GM19328 (cell line): ENCODE results near the gene VPS25.
"Not testable (repeated sequence)": the region's sequence is repeated elsewhere in the genome, so short reads cannot be mapped to it uniquely, and the experiment has no call there.

Experiments used
- ATAC-seq: cut with Tn5 transposase; IDR thresholded peaks from one replicate; pipeline ENCODE4 v1.9.1; 2021; ENCODE audit warnings: mild to moderate bottlenecking, moderate library complexity; ENCODE audit not compliant: unreplicated experiment

Gene VPS25

DNA sequence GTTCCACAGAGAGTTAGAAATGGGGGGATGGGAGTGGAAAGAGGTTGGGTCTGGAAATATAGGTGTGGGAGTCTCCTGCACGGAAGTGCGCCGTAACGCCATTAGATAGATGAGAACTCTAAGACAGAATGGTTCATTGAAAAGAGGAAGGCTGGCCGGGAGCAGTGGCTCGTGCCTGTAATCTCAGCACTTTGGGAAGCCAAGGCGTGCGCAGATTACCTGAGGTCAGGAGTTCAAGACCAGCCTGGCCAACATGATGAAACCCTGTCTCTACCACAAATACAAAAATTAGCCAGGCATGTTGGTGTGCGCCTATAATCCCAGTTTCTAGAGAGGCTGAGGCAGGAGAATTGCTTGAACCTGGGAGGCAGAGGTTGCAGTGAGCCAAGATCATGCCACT, 5.2 kb upstream of the VPS25 start:
- ATAC-seq: not testable (repeated sequence)

DNA sequence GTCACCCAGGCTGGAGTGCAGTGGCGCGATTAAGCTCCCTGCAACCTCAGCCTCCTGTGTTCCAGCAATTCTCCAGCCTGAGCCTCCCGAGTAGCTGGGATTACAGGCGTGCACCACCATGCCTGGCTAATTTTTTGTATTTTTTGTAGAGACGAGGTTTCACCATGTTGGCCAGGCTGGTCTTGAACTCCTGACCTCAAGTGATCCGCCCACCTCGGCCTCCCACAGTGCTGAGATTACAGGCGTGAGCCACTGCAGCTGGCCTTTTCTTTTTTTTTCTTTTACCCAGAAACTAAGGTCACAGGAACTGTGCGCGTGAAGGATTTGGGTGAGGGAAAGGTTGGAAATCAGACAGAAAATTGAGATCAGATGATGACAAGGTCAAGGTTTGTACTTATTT, 3.3 kb upstream of the VPS25 start:
- not testable (repeated sequence) for ATAC-seq

DNA sequence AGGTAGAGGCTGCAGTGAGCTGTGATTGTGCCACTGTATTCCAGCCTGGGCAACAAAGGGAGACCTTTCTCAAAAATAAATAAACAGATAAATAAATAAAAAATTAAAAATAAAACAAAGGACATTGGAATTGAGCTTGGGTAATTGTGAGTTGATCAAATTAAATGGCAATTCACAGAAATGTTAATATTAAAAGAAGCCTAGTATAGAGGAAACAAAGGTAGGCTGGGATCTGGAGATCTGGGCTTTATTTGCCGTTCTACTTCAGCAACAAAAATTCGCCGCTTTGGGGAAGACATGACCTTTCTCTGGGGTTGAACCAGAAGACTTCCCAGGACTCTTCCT, 332 bp upstream of the VPS25 start:
- ATAC-seq: no peak

- no peak for ATAC-seq
Observed at GRCh38 chr17:42774066-42774745, 957 bp downstream of the VPS25 start.

DNA sequence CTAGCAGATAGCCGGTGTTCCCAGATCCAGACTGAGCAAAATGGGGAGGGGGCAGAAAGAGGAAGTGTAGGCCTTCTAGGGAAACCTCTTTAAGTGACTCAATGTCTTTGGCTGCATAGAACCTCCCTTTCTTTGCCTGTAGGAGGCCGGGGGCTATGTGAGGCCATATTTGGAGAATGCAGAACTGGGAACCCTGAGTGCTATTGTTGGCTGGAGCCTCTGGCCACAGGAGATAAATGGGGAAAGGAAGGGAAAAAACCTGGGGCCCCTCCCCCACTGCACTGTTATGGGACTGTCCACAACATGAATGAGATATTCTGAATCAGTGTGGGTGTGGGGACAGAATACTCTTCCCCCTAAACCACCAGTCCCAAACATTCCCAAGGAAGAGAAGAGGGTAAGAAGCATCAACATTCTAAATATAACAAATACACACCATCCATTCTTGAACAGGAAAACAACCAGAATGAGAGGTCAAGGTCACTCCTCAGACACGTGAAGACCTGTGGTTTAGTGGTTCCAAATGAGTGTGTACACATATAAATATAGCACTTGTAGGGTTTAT, 2.4 kb downstream of the VPS25 start:
- no peak for ATAC-seq

- no peak for ATAC-seq
Observed at GRCh38 chr17:42778570-42778969, 5.3 kb downstream of the VPS25 start.

DNA sequence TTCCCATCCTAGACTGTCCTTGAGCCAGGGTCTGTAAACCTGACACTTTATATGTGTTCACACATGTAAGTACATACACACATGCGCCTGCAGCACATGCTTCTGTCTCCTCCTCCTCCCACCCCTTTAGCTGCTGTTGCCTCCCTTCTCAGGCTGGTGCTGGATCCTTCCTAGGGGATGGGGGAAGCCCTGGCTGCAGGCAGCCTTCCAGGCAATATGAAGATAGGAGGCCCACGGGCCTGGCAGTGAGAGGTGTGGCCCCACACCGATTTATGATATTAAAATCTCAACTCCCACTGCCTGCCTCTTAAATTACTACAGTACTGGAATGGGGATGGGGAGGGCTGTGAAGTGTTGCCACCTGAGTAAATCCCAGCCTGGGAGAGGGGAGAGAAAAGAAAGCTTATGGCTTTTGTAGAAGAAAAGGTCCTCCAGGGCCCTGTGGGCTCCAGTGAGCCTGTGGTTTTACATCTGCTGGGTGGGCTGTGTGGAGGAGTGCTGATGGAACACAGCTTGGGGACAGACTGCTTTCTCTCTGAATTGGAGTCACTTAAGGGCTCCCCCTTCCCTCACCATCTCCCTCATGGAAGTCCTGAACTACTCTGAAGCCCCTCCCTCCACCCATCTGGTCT, 6.2 kb downstream of the VPS25 start:
- ATAC-seq: no peak

DNA sequence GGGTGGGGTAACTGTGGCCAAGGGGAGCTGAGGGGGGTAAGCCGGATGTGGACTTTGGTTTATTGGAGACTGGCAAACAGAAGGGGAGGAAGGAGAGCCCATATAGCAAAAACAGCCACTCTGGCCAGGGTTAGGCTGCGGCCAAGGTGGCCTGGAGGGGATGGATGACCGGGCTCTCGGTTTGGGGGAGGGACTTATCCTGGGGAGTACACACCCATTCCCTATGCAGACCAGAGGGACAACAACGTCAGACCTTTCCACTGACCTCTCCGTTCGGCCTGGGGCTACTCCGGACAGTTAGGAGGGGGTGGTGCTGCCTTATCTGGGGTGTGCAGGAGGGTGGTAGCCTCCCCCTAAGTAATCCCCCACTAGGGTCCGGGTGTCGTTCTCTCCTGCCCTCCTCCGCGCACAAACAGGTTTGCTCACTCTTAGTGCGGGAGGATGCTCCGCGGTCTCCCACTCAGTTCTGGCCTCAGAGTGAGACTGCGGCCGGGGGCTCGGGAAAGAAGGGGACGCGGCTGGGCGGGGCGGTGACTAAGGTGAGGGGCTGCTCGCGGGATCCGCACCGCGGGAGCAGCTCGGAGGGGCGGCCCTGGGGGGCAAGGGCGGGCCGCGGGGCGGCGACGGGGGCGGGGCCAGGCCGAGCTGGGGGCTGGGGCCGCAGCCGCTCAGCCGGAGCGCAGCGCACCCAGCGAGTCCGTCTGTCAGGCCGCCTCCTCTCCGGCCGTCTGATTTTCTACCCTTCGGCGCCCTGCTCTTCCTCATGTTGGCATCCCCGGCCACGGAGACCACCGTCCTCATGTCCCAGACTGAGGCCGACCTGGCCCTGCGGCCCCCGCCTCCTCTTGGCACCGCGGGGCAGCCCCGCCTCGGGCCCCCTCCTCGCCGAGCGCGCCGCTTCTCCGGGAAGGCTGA, 6.9 kb downstream of the VPS25 start, which contains the start of gene WNK4:
WNK4 (plus strand) TSS at position 675 of the 915 bp plus-strand sequence; CDS start at position 764, 89 bp downstream.
- no peak for ATAC-seq

- no peak for ATAC-seq
Observed at GRCh38 chr17:42780851-42781638, 7.8 kb downstream of the VPS25 start.

DNA sequence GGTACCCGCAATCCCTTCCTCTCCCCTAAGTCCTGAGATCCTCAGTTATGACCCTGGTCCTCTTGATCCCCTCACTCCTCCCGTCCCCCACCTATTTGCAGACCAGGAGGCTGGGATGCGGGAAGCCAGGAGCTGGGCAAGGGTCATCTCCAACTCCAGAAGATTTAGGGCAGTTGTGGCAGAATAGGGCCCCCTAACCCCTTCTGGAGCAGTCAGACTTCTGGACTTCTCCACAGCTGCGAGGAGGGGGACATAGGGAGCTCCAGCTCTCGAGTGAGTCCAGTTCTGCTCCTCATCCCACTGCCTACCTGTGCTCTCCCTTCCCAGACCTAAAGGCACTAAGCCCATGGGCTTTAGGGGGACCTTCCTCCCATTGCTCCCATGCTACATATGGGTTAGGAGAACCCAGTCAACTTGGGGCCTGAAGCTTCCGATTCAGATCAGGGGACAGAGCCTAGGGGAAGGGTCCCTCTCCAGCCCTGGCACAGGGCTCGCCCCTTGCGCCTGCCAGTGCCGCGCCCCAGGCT, 8.5 kb downstream of the VPS25 start:
- no peak for ATAC-seq

DNA sequence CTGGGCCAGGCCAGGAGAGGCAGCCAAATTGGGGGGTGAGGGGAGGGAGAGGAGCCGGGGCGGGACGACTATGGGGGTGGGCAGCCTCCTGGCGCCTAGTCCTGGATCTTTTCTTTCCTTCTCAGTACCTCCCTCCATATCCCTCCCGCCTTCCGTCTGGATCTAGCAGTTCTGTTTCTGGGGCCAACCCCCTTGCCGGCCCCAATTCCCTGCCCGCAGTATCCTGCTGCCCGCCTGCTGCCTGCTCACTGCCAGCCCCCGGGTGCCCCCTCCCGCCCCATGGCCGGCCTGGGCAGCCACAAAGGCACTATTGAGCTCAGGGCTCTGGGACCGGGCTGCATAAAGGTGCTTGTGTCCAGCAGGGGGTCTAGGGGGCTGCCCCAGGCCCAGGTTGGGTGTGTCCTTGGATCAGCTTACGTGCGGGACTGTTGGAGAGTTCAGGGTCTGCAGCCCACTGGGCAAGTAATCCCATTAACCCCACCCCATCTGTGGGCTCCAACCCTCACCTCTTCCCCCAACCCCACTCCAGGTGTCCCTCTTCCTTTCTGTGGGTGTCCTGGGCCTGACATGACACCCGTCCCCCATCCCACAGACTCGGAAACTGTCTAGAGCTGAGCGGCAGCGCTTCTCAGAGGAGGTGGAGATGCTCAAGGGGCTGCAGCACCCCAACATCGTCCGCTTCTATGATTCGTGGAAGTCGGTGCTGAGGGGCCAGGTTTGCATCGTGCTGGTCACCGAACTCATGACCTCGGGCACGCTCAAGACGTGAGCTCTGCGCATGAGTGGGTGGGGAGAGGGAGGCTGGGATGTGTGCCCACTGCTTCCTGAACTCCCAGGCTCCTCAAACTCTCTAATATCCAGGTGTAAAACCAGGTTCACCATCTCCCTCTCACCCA, 9.2 kb downstream of the VPS25 start:
- no peak for ATAC-seq

DNA sequence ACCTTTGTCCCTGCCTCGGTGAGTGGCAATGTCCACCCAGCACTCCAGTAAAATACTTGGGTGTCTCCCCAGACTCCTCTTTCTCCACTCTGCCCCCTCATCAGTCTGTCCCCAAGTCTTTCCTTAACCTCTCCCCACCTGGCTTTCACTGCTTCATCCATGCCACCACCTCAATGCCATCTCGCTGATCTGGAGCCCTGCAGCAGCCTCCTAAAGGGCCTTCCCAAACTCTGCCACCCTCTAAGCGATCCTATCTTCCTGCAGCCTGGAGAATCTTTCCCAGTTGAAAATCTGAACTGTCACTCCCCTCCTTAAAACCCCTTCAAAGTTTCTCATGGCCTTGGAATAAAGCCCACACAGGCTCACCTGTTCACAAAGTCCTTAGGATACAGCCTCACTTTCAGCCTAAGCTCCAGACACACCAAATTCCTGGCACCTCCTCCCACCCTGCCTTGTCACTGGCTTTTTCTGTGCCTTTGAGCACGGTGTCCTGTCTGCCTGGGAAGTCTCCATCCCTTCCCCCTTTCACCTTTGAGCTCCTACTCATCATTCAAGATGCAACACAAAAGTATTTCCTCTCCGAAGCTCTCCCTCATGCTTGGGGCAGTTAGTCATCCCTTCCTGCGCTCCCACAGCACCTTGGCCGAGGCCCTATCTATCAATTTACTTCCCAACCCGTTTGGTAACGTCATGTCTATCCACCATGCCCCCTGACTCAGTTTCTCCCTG, 10.0 kb downstream of the VPS25 start:
- ATAC-seq: no peak

DNA sequence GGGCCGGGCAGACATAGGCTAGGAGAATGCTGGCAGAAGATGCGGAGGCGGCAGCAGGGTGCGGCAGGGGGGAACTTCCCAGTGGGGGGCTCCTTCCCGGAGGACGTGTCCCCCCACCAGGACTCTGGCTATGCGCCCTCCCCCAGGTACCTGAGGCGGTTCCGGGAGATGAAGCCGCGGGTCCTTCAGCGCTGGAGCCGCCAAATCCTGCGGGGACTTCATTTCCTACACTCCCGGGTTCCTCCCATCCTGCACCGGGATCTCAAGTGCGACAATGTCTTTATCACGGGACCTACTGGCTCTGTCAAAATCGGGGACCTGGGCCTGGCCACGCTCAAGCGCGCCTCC, 10.5 kb downstream of the VPS25 start:
- no peak for ATAC-seq

GRCh38 chr17:42784409-42784808, 11.2 kb downstream of the VPS25 start:
- no peak for ATAC-seq

DNA sequence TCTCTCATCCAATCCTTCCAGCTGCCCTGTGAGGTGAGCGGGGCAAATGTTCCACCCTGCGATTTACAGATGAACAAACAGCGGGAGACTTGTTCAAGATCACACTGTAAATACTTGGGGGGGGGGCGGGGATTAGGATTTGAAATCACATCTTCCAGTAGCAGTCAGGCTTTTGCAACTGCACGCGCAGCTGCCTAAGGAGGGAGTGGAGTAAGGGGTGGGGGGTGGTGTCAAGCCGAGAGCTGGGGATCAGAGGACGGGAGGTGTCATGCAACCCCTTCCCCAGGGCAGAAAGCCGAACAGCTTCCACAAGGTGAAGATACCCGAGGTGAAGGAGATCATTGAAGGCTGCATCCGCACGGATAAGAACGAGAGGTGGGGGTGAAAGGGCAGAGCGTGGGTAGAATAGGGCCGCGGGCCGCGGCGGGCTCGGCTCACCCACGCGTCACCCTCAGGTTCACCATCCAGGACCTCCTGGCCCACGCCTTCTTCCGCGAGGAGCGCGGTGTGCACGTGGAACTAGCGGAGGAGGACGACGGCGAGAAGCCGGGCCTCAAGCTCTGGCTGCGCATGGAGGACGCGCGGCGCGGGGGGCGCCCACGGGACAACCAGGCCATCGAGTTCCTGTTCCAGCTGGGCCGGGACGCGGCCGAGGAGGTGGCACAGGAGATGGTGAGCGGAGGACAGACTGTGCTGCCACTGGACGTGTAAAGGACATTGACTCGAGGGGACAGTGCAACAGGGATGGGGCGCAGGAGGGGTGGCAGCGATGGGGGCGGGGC, 11.8 kb downstream of the VPS25 start:
- no peak for ATAC-seq

DNA sequence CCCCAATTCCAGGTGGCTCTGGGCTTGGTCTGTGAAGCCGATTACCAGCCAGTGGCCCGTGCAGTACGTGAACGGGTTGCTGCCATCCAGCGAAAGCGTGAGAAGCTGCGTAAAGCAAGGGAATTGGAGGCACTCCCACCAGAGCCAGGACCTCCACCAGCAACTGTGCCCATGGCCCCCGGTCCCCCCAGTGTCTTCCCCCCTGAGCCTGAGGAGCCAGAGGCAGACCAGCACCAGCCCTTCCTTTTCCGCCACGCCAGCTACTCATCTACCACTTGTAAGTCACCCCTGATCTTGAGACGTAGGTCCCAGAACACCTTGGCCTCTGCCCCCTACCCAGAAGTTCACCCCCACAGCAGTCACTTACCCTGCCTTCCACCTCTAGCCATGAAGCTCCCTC, 14.0 kb downstream of the VPS25 start:
- no peak for ATAC-seq

- ATAC-seq: no peak
Observed at GRCh38 chr17:42791948-42792347, 18.7 kb downstream of the VPS25 start.

- ATAC-seq: no peak
Observed at GRCh38 chr17:42792545-42792944, 19.3 kb downstream of the VPS25 start.
